ENCODE results near the gene PCCA.
"Not testable (repeated sequence)": the region's sequence is repeated elsewhere in the genome, so short reads cannot be mapped to it uniquely, and the experiment has no call there.

Gene PCCA

GRCh38 chr13:100513171-100513570 is 424.3 kb downstream of the PCCA start:
- ATAC-seq: no peak
- Mint-ChIP-seq H3K4me1 (peaks cover 5% of the 10 kb centered on the region), H3K36me3 (peaks cover 12% of the 10 kb centered on the region), H3K27me3 (no peaks in the 10 kb centered on the region), H3K27ac (no peak overlapping the region), H3K9me3 (no peaks in the 10 kb centered on the region), H3K4me3 (no peak overlapping the region)

GRCh38 chr13:100513987-100514670 is 425.2 kb downstream of the PCCA start:
- Mint-ChIP-seq H3K36me3 (peaks cover 12% of the 10 kb centered on the region), H3K4me3 (no peak overlapping the region), H3K27me3 (no peaks in the 10 kb centered on the region), H3K4me1 (peaks cover 5% of the 10 kb centered on the region), H3K27ac (no peak overlapping the region), H3K9me3 (no peaks in the 10 kb centered on the region)
- ATAC-seq: no peak

- Mint-ChIP-seq H3K36me3 (peaks cover 12% of the 10 kb centered on the region), H3K27ac (no peak overlapping the region), H3K4me1 (peaks cover 5% of the 10 kb centered on the region), H3K27me3 (no peaks in the 10 kb centered on the region), H3K9me3 (no peaks in the 10 kb centered on the region), H3K4me3 (no peak overlapping the region)
- ATAC-seq: peak; percentile 71
Measured at GRCh38 chr13:100514788-100515409, 426.0 kb downstream of the PCCA start.

- Mint-ChIP-seq H3K4me3 (no peak overlapping the region), H3K4me1 (peaks cover 5% of the 10 kb centered on the region), H3K27ac (no peak overlapping the region), H3K36me3 (peaks cover 12% of the 10 kb centered on the region), H3K9me3 (no peaks in the 10 kb centered on the region), H3K27me3 (no peaks in the 10 kb centered on the region)
- ATAC-seq: no peak
Measured at GRCh38 chr13:100515410-100515800, 426.5 kb downstream of the PCCA start.

GRCh38 chr13:100517135-100517534 is 428.2 kb downstream of the PCCA start:
- Mint-ChIP-seq H3K4me1 (peaks cover 5% of the 10 kb centered on the region), H3K27me3 (no peaks in the 10 kb centered on the region), H3K4me3 (no peak overlapping the region), H3K27ac (no peak overlapping the region), H3K9me3 (no peaks in the 10 kb centered on the region), H3K36me3 (peaks cover 12% of the 10 kb centered on the region)
- ATAC-seq: no peak

GRCh38 chr13:100517728-100518127 is 428.8 kb downstream of the PCCA start:
- no peaks in the 10 kb centered on the region for H3K27me3 Mint-ChIP-seq
- peaks cover 7% of the 10 kb centered on the region for H3K36me3 Mint-ChIP-seq
- H3K9me3 Mint-ChIP-seq: no peaks in the 10 kb centered on the region
- peaks cover 5% of the 10 kb centered on the region for H3K4me1 Mint-ChIP-seq
- no peak overlapping the region for H3K4me3 Mint-ChIP-seq
- ATAC-seq: no peak
- H3K27ac Mint-ChIP-seq: no peak overlapping the region

GRCh38 chr13:100518394-100519062 is 429.6 kb downstream of the PCCA start:
- Mint-ChIP-seq H3K4me3 (no peak overlapping the region), H3K9me3 (no peaks in the 10 kb centered on the region), H3K4me1 (peaks cover 5% of the 10 kb centered on the region), H3K36me3 (peaks cover 4% of the 10 kb centered on the region), H3K27ac (no peak overlapping the region), H3K27me3 (no peaks in the 10 kb centered on the region)
- ATAC-seq: no peak

- Mint-ChIP-seq H3K36me3 (peaks cover 4% of the 10 kb centered on the region), H3K4me3 (no peak overlapping the region), H3K9me3 (no peaks in the 10 kb centered on the region), H3K27me3 (no peaks in the 10 kb centered on the region), H3K4me1 (peaks cover 3% of the 10 kb centered on the region), H3K27ac (no peak overlapping the region)
- no peak for ATAC-seq
Measured at GRCh38 chr13:100519626-100520025, 430.7 kb downstream of the PCCA start.

GRCh38 chr13:100520936-100521850 is 432.3 kb downstream of the PCCA start:
- Mint-ChIP-seq H3K27me3 (no peaks in the 10 kb centered on the region), H3K9me3 (no peaks in the 10 kb centered on the region), H3K4me1 (no peaks in the 10 kb centered on the region), H3K36me3 (peaks cover 6% of the 10 kb centered on the region), H3K4me3 (no peak overlapping the region), H3K27ac (no peak overlapping the region)
- ATAC-seq: no peak

- Mint-ChIP-seq H3K27ac (no peak overlapping the region), H3K36me3 (peaks cover 8% of the 10 kb centered on the region), H3K9me3 (no peaks in the 10 kb centered on the region), H3K4me1 (no peaks in the 10 kb centered on the region), H3K27me3 (no peaks in the 10 kb centered on the region), H3K4me3 (no peak overlapping the region)
- ATAC-seq: no peak
Measured at GRCh38 chr13:100521851-100522617, 433.1 kb downstream of the PCCA start.

GRCh38 chr13:100522618-100523309 is 433.9 kb downstream of the PCCA start:
- H3K27ac Mint-ChIP-seq: no peak overlapping the region
- H3K9me3 Mint-ChIP-seq: no peaks in the 10 kb centered on the region
- no peak overlapping the region for H3K4me3 Mint-ChIP-seq
- peaks cover 12% of the 10 kb centered on the region for H3K36me3 Mint-ChIP-seq
- no peaks in the 10 kb centered on the region for H3K4me1 Mint-ChIP-seq
- no peak for ATAC-seq
- H3K27me3 Mint-ChIP-seq: no peaks in the 10 kb centered on the region

GRCh38 chr13:100523411-100523810 is 434.5 kb downstream of the PCCA start:
- peaks cover 19% of the 10 kb centered on the region for H3K36me3 Mint-ChIP-seq
- H3K9me3 Mint-ChIP-seq: no peaks in the 10 kb centered on the region
- no peaks in the 10 kb centered on the region for H3K4me1 Mint-ChIP-seq
- ATAC-seq: no peak
- H3K27ac Mint-ChIP-seq: no peak overlapping the region
- no peak overlapping the region for H3K4me3 Mint-ChIP-seq
- H3K27me3 Mint-ChIP-seq: no peaks in the 10 kb centered on the region

- H3K4me1 Mint-ChIP-seq: no peaks in the 10 kb centered on the region
- H3K4me3 Mint-ChIP-seq: no peak overlapping the region
- no peak overlapping the region for H3K27ac Mint-ChIP-seq
- ATAC-seq: no peak
- no peaks in the 10 kb centered on the region for H3K9me3 Mint-ChIP-seq
- peaks cover 23% of the 10 kb centered on the region for H3K36me3 Mint-ChIP-seq
- no peaks in the 10 kb centered on the region for H3K27me3 Mint-ChIP-seq
Measured at GRCh38 chr13:100523981-100524386, 435.1 kb downstream of the PCCA start.

- H3K9me3 Mint-ChIP-seq, H3K27ac Mint-ChIP-seq, ATAC-seq, H3K27me3 Mint-ChIP-seq, H3K4me1 Mint-ChIP-seq, H3K4me3 Mint-ChIP-seq: not testable (repeated sequence)
- peaks cover 30% of the 10 kb centered on the region for H3K36me3 Mint-ChIP-seq
Measured at GRCh38 chr13:100524688-100525087, 435.8 kb downstream of the PCCA start.
